IgD-negative memory B cell (primary cell): ENCODE results near the gene CLDN5. TPM values are rescaled to one million over a fixed set of nuclear protein-coding genes. Genes with fewer than 3 reads are reported as not detected.
"Not testable (repeated sequence)": the region's sequence is repeated elsewhere in the genome, so short reads cannot be mapped to it uniquely, and the experiment has no call there.

Source experiments
- H3K27ac Mint-ChIP-seq, 3 donors: one replicate each; pipeline ENCODE4 v1.8.0; 2020 to 2022; ENCODE audit warnings: mild to moderate bottlenecking in 3 of 3, mixed read lengths in 3 of 3, moderate library complexity in 1 of 3
- H3K27me3 Mint-ChIP-seq: one replicate; pipeline ENCODE4 v1.8.0; 2021; ENCODE audit warnings: mixed read lengths
- H3K36me3 Mint-ChIP-seq: one replicate; pipeline ENCODE4 v1.8.0; 2020; ENCODE audit warnings: mild to moderate bottlenecking, mixed read lengths
- H3K4me1 Mint-ChIP-seq, 3 donors: one replicate each; pipeline ENCODE4 v1.8.0; 2020 to 2022; ENCODE audit warnings: mixed read lengths in 3 of 3, mild to moderate bottlenecking in 1 of 3
- H3K4me3 Mint-ChIP-seq, 4 donors: one replicate each; pipeline ENCODE4 v1.8.0; 2020 to 2022; ENCODE audit warnings: mild to moderate bottlenecking in 4 of 4, mixed read lengths in 4 of 4, moderate library complexity in 3 of 4
- H3K9me3 Mint-ChIP-seq, 3 donors: one replicate each; pipeline ENCODE4 v1.8.0; 2020 to 2021; ENCODE audit warnings: mixed read lengths in 3 of 3, mild to moderate bottlenecking in 1 of 3
- polyA plus RNA-seq: library from polyadenylated mRNA; unstranded; fragments of 300-500 nt; fragmentation: Illumina TruSeq; gene quantifications from one replicate; pipeline ENCODE4 v1.2.3, GENCODE V29; 2021

The CLDN5 gene
- polyA plus RNA-seq, 1 donor from 2014 or later, result 0.79 TPM

DNA sequence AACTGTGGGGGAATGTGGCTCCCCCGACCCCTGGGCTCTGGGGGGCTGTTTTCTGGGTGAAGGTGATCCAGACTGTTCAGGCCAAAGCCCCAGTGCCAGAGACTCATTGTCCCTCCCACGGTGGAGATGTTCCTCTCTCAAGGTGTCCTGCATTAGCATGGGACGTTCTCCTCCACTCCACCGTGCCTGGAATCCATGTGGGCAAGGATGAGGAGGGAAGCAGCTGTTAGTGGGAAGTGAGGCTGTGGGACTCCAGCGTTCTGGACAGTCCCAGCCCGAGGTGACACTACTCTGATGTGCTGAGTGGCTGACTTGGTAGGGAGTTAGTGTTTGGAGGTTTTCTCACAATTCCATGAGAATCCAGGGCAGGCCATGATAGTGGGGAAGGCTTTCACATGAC lies 31.4 kb upstream of the CLDN5 start:
- Mint-ChIP-seq H3K9me3 (peaks cover 0 to 4% (median 0%) of the 10 kb centered on the region in 3 donors), H3K4me1 (no peaks in the 10 kb centered on the region), H3K36me3 (peaks cover 2% of the 10 kb centered on the region), H3K27ac (no peak overlapping the region), H3K4me3 (no peak overlapping the region), H3K27me3 (peaks cover 6% of the 10 kb centered on the region)

DNA sequence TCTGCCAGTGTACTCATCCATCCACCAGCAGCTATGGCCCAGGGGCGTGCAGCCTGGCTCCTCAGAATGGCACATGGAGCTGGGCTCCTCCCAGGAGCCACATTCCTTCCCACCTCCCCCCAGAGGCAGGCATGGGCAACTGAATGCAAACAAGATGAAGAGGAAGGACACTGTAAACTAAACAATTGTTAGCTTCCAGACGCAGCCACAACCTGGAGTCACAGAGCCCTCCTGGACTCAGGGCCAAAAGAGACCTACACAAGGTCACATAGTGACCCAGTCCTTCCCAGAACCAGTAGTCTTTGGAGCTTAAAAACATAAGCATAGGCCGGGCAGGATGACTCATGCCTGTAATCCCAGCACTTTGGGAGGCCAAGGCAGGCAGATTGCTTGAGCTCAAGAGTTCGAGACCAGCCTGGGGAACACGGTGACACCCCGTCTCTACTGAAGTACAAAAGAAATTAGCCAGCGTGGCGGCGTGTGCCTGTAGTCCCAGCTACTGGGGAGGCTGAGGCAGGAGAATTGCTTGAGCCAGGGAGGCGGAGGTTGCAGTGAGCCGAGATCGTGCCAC lies 30.7 kb upstream of the CLDN5 start:
- Mint-ChIP-seq H3K9me3 (peaks cover 0 to 4% (median 0%) of the 10 kb centered on the region in 3 donors), H3K4me3 (no peak overlapping the region), H3K36me3 (peaks cover 2% of the 10 kb centered on the region)

DNA sequence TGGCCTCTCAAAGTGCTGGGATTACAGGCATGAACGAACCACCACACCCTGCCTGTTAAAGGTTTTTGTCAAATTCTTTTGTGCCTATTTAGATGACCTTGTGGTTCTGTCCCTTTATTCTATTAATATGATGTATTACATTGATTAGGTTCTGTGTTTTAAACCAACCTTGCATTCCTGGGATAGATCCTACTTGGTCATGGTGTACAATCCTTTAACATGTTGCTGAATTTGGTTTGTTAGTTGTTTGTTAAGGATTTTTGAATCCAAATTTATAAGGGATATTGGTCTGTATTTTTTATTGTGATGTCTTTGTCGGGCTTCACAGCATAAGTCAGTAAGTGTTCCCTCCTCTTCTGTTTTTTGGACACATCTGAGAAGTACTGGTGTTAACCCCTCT lies 29.0 kb upstream of the CLDN5 start:
- Mint-ChIP-seq H3K27me3 (peaks cover 9% of the 10 kb centered on the region), H3K9me3 (peaks cover 0 to 4% (median 0%) of the 10 kb centered on the region in 3 donors), H3K27ac (no peak overlapping the region), H3K36me3 (peaks cover 2% of the 10 kb centered on the region), H3K4me1 (no peaks in the 10 kb centered on the region), H3K4me3 (no peak overlapping the region)

More for the DNA sequence above, 30.7 kb upstream of the CLDN5 start:
- Mint-ChIP-seq H3K4me1 (no peaks in the 10 kb centered on the region), H3K27me3 (peaks cover 6% of the 10 kb centered on the region), H3K27ac (no peak overlapping the region)

DNA sequence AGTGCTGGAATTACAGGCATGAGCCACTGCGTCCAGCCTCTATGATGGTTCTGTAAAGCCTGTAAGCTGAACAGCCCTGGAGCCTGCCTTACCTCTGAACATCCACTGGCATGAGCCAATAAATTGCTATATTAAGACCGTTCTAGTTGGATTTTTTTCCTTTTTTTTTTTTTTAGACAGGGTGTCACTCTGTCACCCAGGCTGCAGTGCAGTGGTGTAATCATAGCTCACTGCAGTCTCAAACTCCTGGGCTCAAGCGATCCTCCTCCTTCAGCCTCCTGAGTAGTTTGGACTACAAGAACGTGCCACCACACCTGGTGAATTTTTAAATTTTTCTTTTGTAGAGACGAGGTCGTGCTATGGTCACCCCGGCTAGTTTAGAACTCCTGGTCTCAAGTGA lies 26.2 kb upstream of the CLDN5 start:
- no peak overlapping the region for H3K4me3 Mint-ChIP-seq
- H3K27ac Mint-ChIP-seq, result no peak overlapping the region
- H3K9me3 Mint-ChIP-seq, result peaks cover 0 to 4% (median 0%) of the 10 kb centered on the region in 3 donors
- no peaks in the 10 kb centered on the region for H3K4me1 Mint-ChIP-seq
- H3K36me3 Mint-ChIP-seq, result peaks cover 2% of the 10 kb centered on the region
- peaks cover 10% of the 10 kb centered on the region for H3K27me3 Mint-ChIP-seq

DNA sequence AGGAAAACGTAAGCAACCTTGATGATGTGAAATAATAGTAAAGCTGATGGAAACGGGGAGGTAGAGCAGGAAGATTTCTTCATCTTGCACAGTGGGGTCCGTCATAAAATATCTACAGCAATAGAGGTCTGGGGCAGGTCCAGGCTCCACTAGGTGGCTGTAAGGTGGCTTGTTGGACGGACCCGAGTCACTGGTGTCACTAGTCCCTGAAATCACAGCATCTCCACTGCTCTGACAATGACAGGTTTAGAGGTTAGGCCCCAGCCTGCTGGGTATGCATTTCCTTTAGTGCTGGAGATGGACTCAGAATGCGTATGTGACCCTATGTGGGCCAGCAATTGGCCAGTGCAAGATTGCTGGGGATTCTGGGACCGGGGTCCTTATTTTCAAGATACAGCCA lies 25.2 kb upstream of the CLDN5 start:
- Mint-ChIP-seq H3K27me3 (peaks cover 8% of the 10 kb centered on the region), H3K4me1 (no peaks in the 10 kb centered on the region), H3K36me3 (peaks cover 2% of the 10 kb centered on the region), H3K4me3 (no peak overlapping the region), H3K27ac (no peak overlapping the region), H3K9me3 (peaks cover 0 to 4% (median 0%) of the 10 kb centered on the region in 3 donors)

DNA sequence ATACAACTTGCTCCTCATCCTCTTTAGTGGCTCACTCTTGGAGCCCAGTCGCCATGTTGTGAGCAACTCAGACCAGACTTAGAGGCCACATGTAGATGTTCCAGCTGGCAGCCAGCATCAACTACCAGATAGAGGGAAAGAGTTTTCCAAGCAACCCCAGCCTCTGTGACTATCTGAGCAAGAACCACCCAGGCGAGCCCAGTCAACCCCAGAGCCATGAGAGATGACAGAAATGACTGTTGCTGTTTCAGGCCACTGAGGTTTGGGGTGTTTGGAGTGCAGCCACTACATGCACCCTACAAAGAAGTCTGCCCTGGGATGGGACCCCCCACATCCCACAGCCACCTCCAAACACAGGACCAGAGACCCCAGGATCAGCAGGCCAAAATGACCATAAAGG lies 24.8 kb upstream of the CLDN5 start:
- H3K9me3 Mint-ChIP-seq, result peaks cover 0 to 1% (median 0%) of the 10 kb centered on the region in 3 donors

DNA sequence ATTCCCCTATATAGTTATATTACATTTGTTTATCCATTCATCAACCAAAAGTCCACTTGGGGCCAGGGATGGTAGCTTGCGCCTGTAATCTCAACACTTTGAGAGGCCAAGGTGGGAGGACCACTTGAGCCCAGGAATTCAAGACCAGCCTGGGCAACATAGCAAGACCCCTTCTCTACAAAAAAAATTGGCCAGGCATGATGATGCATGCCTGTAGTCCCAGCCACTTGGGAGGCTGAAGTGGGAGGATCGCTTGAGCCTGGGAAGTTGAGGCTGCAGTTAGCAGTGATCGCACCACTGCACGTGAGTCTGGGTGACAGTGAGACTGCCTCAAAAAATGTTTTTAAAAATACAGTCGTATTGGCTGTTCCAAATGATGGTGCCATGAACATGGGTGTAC lies 24.2 kb upstream of the CLDN5 start:
- H3K4me1 Mint-ChIP-seq, H3K9me3 Mint-ChIP-seq, H3K27ac Mint-ChIP-seq, H3K4me3 Mint-ChIP-seq, H3K36me3 Mint-ChIP-seq, H3K27me3 Mint-ChIP-seq: not testable (repeated sequence)

More for the DNA sequence above, 24.8 kb upstream of the CLDN5 start:
- Mint-ChIP-seq H3K36me3 (peaks cover 2% of the 10 kb centered on the region), H3K4me1 (no peaks in the 10 kb centered on the region), H3K27ac (no peak overlapping the region), H3K4me3 (no peak overlapping the region), H3K27me3 (peaks cover 8% of the 10 kb centered on the region)

DNA sequence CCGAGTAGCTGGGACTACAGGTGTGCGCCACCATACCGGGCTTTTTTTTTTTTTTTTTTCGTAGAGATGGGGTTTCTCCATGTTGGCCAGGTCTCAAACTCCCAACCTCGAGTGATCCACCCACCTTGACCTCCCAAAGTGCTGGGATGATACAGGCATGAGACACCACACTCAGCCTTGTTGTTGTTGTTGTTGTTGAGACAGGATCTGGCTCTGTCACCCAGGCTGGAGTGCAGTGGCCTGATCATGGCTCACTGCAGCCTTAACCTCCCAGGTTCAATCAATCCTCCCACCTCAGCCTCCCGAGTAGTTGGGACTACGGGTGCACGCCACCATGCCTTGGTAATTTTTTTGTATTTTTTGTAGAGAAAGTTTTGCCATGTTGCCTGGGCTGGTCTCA lies 23.4 kb upstream of the CLDN5 start:
- H3K36me3 Mint-ChIP-seq, result peaks cover 2% of the 10 kb centered on the region
- peaks cover 8% of the 10 kb centered on the region for H3K27me3 Mint-ChIP-seq
- no peak overlapping the region for H3K4me3 Mint-ChIP-seq
- H3K27ac Mint-ChIP-seq, result no peak overlapping the region
- H3K9me3 Mint-ChIP-seq, result no peaks in the 10 kb centered on the region
- H3K4me1 Mint-ChIP-seq, result no peaks in the 10 kb centered on the region

DNA sequence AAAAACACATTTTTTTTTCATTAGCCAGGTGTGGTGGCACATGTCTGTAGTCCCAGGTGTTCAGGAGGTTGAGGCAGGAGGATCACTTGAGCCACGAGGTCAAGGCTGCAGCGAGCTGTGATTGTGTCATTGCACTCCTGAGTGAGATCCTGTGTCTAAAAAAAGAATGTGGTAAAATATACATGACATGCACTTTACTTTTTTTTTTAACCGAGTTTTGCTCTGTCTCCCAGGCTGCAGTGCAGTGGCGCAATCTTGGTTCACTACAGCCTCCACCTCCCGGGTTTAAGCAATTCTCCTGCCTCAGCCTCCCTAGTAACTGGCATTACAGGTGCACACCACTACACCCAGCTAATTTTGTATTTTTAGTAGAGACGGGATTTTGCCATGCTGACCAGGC lies 22.5 kb upstream of the CLDN5 start:
- Mint-ChIP-seq H3K27me3 (peaks cover 8% of the 10 kb centered on the region), H3K4me3 (no peak overlapping the region), H3K27ac (no peak overlapping the region)

DNA sequence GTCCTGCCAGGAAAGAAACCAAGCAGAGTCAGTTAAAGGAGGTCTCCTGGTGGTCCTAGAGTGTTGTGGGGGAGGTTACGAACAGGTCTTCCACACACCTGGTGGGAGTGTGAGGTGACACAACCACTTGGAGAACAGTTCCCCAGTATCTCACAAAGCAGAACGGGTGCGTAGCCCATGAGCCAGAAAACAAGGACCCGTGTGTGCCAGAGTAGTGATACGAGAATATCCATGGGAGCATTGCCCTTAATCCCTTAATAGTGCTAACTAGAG lies 21.7 kb upstream of the CLDN5 start:
- H3K4me3 Mint-ChIP-seq, result no peak overlapping the region
- H3K36me3 Mint-ChIP-seq, result no peaks in the 10 kb centered on the region
- peaks cover 8% of the 10 kb centered on the region for H3K27me3 Mint-ChIP-seq
- peak overlapping the region in 1 of 3 donors; percentile 32 for H3K27ac Mint-ChIP-seq
- H3K9me3 Mint-ChIP-seq, result no peaks in the 10 kb centered on the region
- H3K4me1 Mint-ChIP-seq, result no peaks in the 10 kb centered on the region

More for the DNA sequence above, 22.5 kb upstream of the CLDN5 start:
- H3K9me3 Mint-ChIP-seq, result no peaks in the 10 kb centered on the region
- H3K4me1 Mint-ChIP-seq, result no peaks in the 10 kb centered on the region
- H3K36me3 Mint-ChIP-seq, result no peaks in the 10 kb centered on the region

DNA sequence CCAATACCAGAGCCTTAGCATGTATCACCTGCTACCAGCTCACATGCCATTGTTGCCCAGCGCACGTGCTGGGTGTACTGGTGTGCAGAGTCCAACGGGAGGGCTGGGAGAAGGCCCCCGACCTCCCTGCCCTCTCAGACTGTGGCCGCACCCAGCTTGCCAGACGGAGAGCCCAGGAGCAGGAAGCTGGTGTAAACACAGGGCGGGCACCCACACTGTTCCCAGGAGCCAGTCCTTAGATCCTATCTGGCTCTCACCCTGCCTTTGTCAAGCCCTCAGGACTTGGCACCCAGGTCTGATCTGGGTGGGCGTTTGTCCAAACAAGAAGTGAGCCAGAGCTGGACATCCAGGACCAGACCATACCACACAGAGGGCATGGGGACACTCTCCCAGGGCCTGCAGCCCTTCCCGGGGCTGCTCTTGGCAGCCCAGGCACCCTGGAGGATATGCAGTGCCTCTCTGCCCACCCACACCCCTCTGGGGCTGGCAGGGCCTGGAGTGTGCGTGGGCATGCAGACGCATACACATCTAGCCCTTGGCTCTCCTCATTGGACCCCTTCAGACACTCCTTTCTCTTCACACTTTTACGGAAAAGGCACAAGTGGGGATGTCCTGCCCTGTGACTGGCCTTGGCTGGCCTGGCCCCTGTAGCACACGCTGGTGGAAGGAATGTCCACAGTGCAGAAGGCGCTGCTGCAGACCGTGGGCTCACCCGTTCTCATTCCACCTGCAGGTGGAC lies 19.9 kb upstream of the CLDN5 start:
- H3K36me3 Mint-ChIP-seq, result no peaks in the 10 kb centered on the region
- H3K27ac Mint-ChIP-seq, result no peak overlapping the region
- no peaks in the 10 kb centered on the region for H3K4me1 Mint-ChIP-seq
- no peak overlapping the region for H3K4me3 Mint-ChIP-seq
- peaks cover 8% of the 10 kb centered on the region for H3K27me3 Mint-ChIP-seq
- H3K9me3 Mint-ChIP-seq, result no peaks in the 10 kb centered on the region

DNA sequence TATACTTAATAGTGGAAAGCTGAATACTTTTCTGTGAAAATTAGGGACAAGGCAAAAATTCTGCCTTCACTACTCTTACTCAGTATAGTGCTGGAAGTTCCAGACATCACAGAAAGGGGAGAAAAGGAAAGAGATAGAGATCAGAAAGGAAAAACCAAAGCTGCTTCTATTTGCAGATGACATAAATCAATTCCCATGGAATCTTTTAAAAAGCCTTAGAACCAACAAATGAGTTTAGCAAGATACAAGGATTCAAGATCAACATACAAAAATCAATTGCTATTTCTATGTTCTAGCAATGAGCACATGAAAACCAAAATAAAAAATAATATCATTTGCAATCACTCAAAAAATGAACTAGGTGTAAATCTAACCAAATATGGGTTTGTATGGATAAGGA lies 16.2 kb upstream of the CLDN5 start:
- no peaks in the 10 kb centered on the region for H3K9me3 Mint-ChIP-seq
- no peak overlapping the region for H3K4me3 Mint-ChIP-seq
- peaks cover 2% of the 10 kb centered on the region for H3K36me3 Mint-ChIP-seq
- no peaks in the 10 kb centered on the region for H3K4me1 Mint-ChIP-seq
- H3K27me3 Mint-ChIP-seq, result peaks cover 3% of the 10 kb centered on the region
- H3K27ac Mint-ChIP-seq, result no peak overlapping the region

DNA sequence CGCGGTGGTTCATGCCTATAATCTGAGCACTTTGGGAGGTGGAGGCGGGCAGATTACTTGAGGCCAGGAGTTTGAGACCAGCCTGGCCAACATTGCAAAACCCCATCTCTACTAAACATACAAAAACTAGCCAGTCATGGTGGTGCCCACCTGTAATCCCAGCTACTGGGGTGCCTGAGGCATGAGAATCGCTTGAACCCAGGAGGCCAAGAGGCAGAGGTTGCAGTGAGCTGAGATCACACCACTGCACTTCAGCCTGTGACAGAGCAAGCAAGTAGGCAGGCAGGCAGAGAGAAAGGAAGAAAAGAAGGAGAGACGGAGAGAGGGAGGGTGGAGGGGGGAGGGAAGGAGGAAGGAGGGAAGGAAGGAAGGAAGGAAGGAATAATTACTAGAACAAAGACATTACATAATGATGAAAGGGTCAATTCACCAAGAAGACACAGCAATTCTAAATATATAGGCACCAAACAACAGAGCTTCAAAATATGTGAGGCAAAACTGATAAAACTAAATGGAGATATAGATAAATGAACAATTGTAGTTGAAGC lies 13.8 kb upstream of the CLDN5 start:
- H3K27me3 Mint-ChIP-seq, result peaks cover 4% of the 10 kb centered on the region
- H3K4me1 Mint-ChIP-seq, result peaks cover 0 to 2% (median 0%) of the 10 kb centered on the region in 3 donors
- H3K27ac Mint-ChIP-seq, result no peak overlapping the region
- H3K36me3 Mint-ChIP-seq, result peaks cover 2% of the 10 kb centered on the region
- no peaks in the 10 kb centered on the region for H3K9me3 Mint-ChIP-seq
- no peak overlapping the region for H3K4me3 Mint-ChIP-seq

DNA sequence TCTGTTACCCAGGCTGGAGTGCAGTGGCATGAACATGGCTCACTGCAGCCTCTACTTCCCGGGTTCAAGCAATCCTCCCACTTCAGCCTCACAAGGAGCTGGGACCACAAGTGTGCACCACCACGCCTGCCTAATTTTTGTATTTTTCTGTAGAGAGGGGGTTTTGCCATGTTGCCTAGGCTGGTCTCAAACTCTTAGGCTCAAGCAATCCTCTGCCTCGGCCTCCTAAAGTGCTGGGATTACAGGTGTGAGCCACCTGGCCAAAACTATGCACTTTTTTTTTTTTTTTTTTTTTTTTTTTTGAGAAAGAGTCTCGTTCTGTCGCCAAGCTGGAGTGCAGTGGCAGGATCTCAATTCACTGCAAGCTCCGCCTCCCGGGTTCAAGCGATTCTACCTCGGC lies 12.4 kb upstream of the CLDN5 start:
- Mint-ChIP-seq H3K4me1 (peaks cover 0 to 2% (median 0%) of the 10 kb centered on the region in 3 donors), H3K9me3 (no peaks in the 10 kb centered on the region), H3K4me3 (no peak overlapping the region), H3K36me3 (peaks cover 2% of the 10 kb centered on the region), H3K27ac (no peak overlapping the region), H3K27me3 (peaks cover 4% of the 10 kb centered on the region)

DNA sequence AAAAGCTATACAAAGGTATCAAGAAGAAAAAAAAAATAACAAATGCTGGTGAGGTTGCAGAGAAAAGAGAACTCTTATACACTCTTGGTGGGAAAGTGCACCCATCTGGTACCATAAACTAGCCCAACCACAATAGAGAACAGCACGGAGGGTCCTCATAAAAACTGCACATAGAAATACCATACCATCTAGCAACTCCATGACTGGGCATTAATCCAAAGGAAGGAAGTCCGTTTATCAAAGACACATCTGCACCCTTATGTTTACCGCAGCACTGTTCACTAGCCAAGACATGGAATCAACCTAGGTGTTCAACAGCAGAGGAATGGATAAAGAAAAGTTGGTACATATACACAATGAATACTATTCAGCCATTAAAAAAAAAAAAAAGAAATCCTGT lies 10.8 kb upstream of the CLDN5 start:
- H3K9me3 Mint-ChIP-seq, result no peaks in the 10 kb centered on the region
- peaks cover 0 to 2% (median 0%) of the 10 kb centered on the region in 3 donors for H3K4me1 Mint-ChIP-seq
- H3K4me3 Mint-ChIP-seq, result no peak overlapping the region
- peaks cover 5% of the 10 kb centered on the region for H3K27me3 Mint-ChIP-seq
- peaks cover 2% of the 10 kb centered on the region for H3K36me3 Mint-ChIP-seq
- H3K27ac Mint-ChIP-seq, result no peak overlapping the region

DNA sequence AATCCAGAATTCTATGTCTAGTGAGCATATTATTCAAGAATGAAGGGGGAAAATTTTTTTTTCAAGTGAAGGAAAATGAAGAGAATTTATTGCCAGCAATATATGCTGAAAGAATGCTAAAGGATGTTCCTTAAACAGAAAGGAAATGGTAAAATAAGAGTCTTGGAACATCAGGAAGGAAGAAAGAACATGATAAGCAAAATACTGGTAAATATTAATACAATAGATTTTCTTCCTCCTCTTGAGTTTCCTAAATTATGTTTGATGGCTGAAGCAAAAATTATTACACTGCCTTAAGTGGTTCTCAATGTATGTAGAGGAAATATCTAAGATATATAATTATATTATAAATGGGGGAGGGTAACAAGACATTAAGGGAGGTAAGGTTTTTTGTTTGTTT lies 9.6 kb upstream of the CLDN5 start:
- no peak overlapping the region for H3K27ac Mint-ChIP-seq
- H3K9me3 Mint-ChIP-seq, result no peaks in the 10 kb centered on the region
- peaks cover 4% of the 10 kb centered on the region for H3K36me3 Mint-ChIP-seq
- H3K27me3 Mint-ChIP-seq, result peaks cover 5% of the 10 kb centered on the region
- no peak overlapping the region for H3K4me3 Mint-ChIP-seq
- peaks cover 0 to 2% (median 0%) of the 10 kb centered on the region in 3 donors for H3K4me1 Mint-ChIP-seq
